ENCODE data around the gene DNAI7. TPM values are rescaled to one million over a fixed set of nuclear protein-coding genes. Genes with fewer than 3 reads are reported as not detected.

Gene DNAI7
- total and polyA plus RNA-seq, 2 of the 8 experiments (the other 6 are each of a cell fraction or from before 2014, with no cell fraction given), result 0.12 to 0.28 TPM

GRCh38 chr12:25079393-25079792 is 115.6 kb downstream of the DNAI7 start:
- POLR2A ChIA-PET (ENCODE audit: partially characterized antibody), result no interaction called here
- no peak for TF ChIP-seq BCL11A (IDR thresholded peaks at IDR 0.05; ENCODE audit: low read depth in 2 of 2, low read length in 2 of 2)
- TF ChIP-seq SUZ12 (IDR thresholded peaks at IDR 0.05; ENCODE audit: low read length), result no peak
- TF ChIP-seq USF2 (IDR thresholded peaks at IDR 0.05; ENCODE audit: low read length), result no peak
- TF ChIP-seq TAF1 (IDR thresholded peaks at IDR 0.05; ENCODE audit: low read depth, low read length), result no peak
- no peak for TF ChIP-seq FOSL1 (IDR thresholded peaks at IDR 0.05; ENCODE audit: insufficient read depth, low read depth, low read length)
- no peak for TF ChIP-seq CHD2 (IDR thresholded peaks at IDR 0.05; ENCODE audit: low read length)
- TF ChIP-seq PHF8 (conservative IDR thresholded peaks at IDR 0.05; ENCODE audit: low read depth, low read length), result no peak
- no peak for TF ChIP-seq CBX5 (IDR thresholded peaks at IDR 0.05; ENCODE audit: low read depth, low read length)
- TF ChIP-seq TBP (IDR thresholded peaks at IDR 0.05; ENCODE audit: low read depth, low read length), result no peak
- no peak for TF ChIP-seq JUN (IDR thresholded peaks at IDR 0.05; ENCODE audit: low read depth, low read length)
- no peak for TF ChIP-seq CHD1 (IDR thresholded peaks at IDR 0.05; ENCODE audit: low read depth, low read length)
- TF ChIP-seq CTBP2 (IDR thresholded peaks at IDR 0.05; ENCODE audit: borderline replicate concordance, insufficient read depth, insufficient read length, low read length), result no peak
- TF ChIP-seq SAP30 (IDR thresholded peaks at IDR 0.05; ENCODE audit: insufficient read depth, insufficient replicate concordance, low read length), result no peak
- no peak for TF ChIP-seq BACH1 (IDR thresholded peaks at IDR 0.05; ENCODE audit: low read length)

More at GRCh38 chr12:25079393-25079792, 115.6 kb downstream of the DNAI7 start:
- Histone ChIP-seq H2AFZ (ENCODE audit: low read length) (no peak overlapping the region), H3K4ac (replicated peaks; ENCODE audit: insufficient read length, low read depth, low read length) (no peak overlapping the region), H3K4me1 (replicated peaks in 1 of 4; ENCODE audit: control insufficient read depth in 3 of 4, insufficient read depth in 4 of 4, low read length in 3 of 4) (no peaks in the 10 kb centered on the region), H4K5ac (ENCODE audit: insufficient read length, low read depth, low read length) (no peak overlapping the region), H2BK15ac (ENCODE audit: low read length) (no peak overlapping the region), H3K27ac (ENCODE audit: low read depth, low read length) (no peak overlapping the region), H3K79me2 (ENCODE audit: control insufficient read depth in 1 of 2, insufficient read depth in 2 of 2, low read length in 2 of 2) (no peaks in the 10 kb centered on the region), H4K20me1 (replicated peaks in 1 of 2; ENCODE audit: control insufficient read depth in 1 of 2, insufficient read depth in 2 of 2, low read length in 2 of 2) (no peaks in the 10 kb centered on the region), H3K79me1 (ENCODE audit: low read depth, low read length) (no peaks in the 10 kb centered on the region), H3K9ac (replicated peaks in 1 of 4; ENCODE audit: extremely low read depth in 1 of 4, low read depth in 3 of 4, low read length in 3 of 4) (no peak overlapping the region), H3K23ac (ENCODE audit: insufficient read length) (no peak overlapping the region), H3K4me3 (ENCODE audit: extremely low read depth in 1 of 4, insufficient read depth in 2 of 4, low read depth in 3 of 4, low read length in 4 of 4) (no peak overlapping the region), H3K4me2 (ENCODE audit: insufficient read depth in 1 of 2, low read depth in 2 of 2, low read length in 2 of 2) (no peak overlapping the region), H4K8ac (ENCODE audit: extremely low read depth, insufficient read depth, low read length) (no peak overlapping the region), H3K23me2 (ENCODE audit: low read depth, low read length) (no peaks in the 10 kb centered on the region), H3K36me3 (ENCODE audit: control insufficient read depth in 2 of 4, insufficient read depth in 4 of 4, low read length in 3 of 4) (no peaks in the 10 kb centered on the region), H3K27me3 (replicated peaks in 1 of 4; ENCODE audit: control insufficient read depth in 3 of 4, extremely low read depth in 1 of 4, insufficient read depth in 3 of 4, low read length in 3 of 4) (no peaks in the 10 kb centered on the region), H2BK20ac (ENCODE audit: low read length) (no peak overlapping the region), H2AK5ac (ENCODE audit: low read depth, low read length) (no peak overlapping the region), H2BK5ac (ENCODE audit: low read depth, low read length) (no peak overlapping the region), H3K18ac (ENCODE audit: extremely low read depth, low read length) (no peak overlapping the region), H2BK120ac (replicated peaks; ENCODE audit: low read depth, low read length) (no peak overlapping the region), H3K14ac (ENCODE audit: insufficient read length) (no peak overlapping the region), H3K56ac (replicated peaks; ENCODE audit: insufficient read length, low read depth, low read length) (no peak overlapping the region), H3K9me3 (ENCODE audit: insufficient read depth in 2 of 2, low read depth in 1 of 2, low read length in 1 of 2) (no peaks in the 10 kb centered on the region), H4K91ac (replicated peaks; ENCODE audit: insufficient read length, low read length) (no peak overlapping the region), H2BK12ac (ENCODE audit: low read depth, low read length) (no peak overlapping the region)
- FAIRE-seq (no peak), DNase-seq (ENCODE audit: low read depth in 1 of 2, low spot score in 2 of 2) (no peak)
- WGBS, 2 experiments (ENCODE audit: extremely low coverage in 1 of 2, insufficient coverage in 1 of 2, insufficient read length in 1 of 2, insufficient replicate concordance in 2 of 2, low coverage in 1 of 2, low lambda C conversion rate in 2 of 2, missing lambda C conversion rate in 1 of 2), result 91% methylated on average over 5 of the region's 5 CpGs; no CpG with 5 or more reads in 1 of the 2 experiments
- CTCF ChIA-PET (ENCODE audit: partially characterized antibody), result interaction anchor here (1.3 to 1.4 kb wide), 2 partner anchors 57 to 75 kb away, joined by 3 to 4 read pairs; no protein-coding TSS in a partner anchor
